Fibroblast of lung (primary cell): ENCODE measurements around the gene MYH15.

ENCODE experiments used
- CTCF ChIP-seq, 2 donors: IDR thresholded peaks in 1 of 2; conservative IDR thresholded peaks in 1 of 2; 1 replicate in 1 of 2; 2 replicates in 1 of 2; pipeline ENCODE4 v1.5.1; 2011 to 2012; ENCODE audit warnings: low read length in 2 of 2, control low read depth in 1 of 2, inconsistent platforms in 1 of 2, low read depth in 1 of 2, mild to moderate bottlenecking in 1 of 2
- EZH2 ChIP-seq: IDR thresholded peaks from 2 replicates; pipeline ENCODE4 v1.5.1; 2012; ENCODE audit warnings: low read length, control low read depth, mild to moderate bottlenecking; ENCODE audit errors: missing control alignments

GRCh38 chr3:108391917-108392593 is 118.3 kb downstream of the MYH15 start:
- TF ChIP-seq CTCF (conservative IDR thresholded peaks at IDR 0.05 in 1 of 2, IDR thresholded peaks at IDR 0.05 in 1 of 2; ENCODE audit: low read depth in 1 of 2, low read length in 2 of 2) (no peak), EZH2 (no peak)
